Skeletal muscle satellite cell (primary cell): ENCODE measurements around the gene ROR1.

Source experiments
- H3K27me3 ChIP-seq: 2 replicates; pipeline ENCODE4 v1.7.0; 2013; ENCODE audit warnings: low read length; ENCODE audit not compliant: control insufficient read depth, insufficient read depth
- H3K36me3 ChIP-seq: 2 replicates; pipeline ENCODE4 v1.7.0; 2013; ENCODE audit warnings: mild to moderate bottlenecking, control low read depth, low read length; ENCODE audit not compliant: insufficient read depth
- H3K4me1 ChIP-seq: 2 replicates; pipeline ENCODE4 v1.7.0; 2013; ENCODE audit warnings: low read length; ENCODE audit not compliant: control insufficient read depth, insufficient read depth
- H3K4me2 ChIP-seq: 2 replicates; pipeline ENCODE4 v1.7.0; 2013; ENCODE audit warnings: mild to moderate bottlenecking, low read length
- H3K4me3 ChIP-seq: 2 replicates; pipeline ENCODE4 v1.7.0; 2013; ENCODE audit warnings: low read length
- H3K9ac ChIP-seq: 2 replicates; pipeline ENCODE4 v1.7.0; 2013; ENCODE audit warnings: mild to moderate bottlenecking, low read depth, low read length, moderate library complexity
- H3K9me3 ChIP-seq: replicated peaks from 2 replicates; pipeline ENCODE4 v1.7.0; 2013; ENCODE audit warnings: mild to moderate bottlenecking, control low read depth, low read length

Gene ROR1

GRCh38 chr1:63954187-63954586 lies 180.4 kb downstream of the ROR1 start:
- Histone ChIP-seq H3K9ac (no peak overlapping the region), H3K27me3 (no peaks in the 10 kb centered on the region), H3K4me2 (no peak overlapping the region), H3K9me3 (peaks cover 3% of the 10 kb centered on the region), H3K4me1 (peaks cover 23% of the 10 kb centered on the region), H3K4me3 (no peak overlapping the region), H3K36me3 (no peaks in the 10 kb centered on the region)

GRCh38 chr1:63955370-63956145 lies 181.7 kb downstream of the ROR1 start:
- Histone ChIP-seq H3K4me1 (peaks cover 24% of the 10 kb centered on the region), H3K9me3 (peaks cover 3% of the 10 kb centered on the region), H3K4me2 (no peak overlapping the region), H3K36me3 (no peaks in the 10 kb centered on the region), H3K27me3 (no peaks in the 10 kb centered on the region), H3K4me3 (no peak overlapping the region), H3K9ac (no peak overlapping the region)

- H3K27me3 ChIP-seq: no peaks in the 10 kb centered on the region
- no peaks in the 10 kb centered on the region for H3K36me3 ChIP-seq
- H3K9ac ChIP-seq: no peak overlapping the region
- H3K4me2 ChIP-seq: no peak overlapping the region
- no peak overlapping the region for H3K4me3 ChIP-seq
- H3K9me3 ChIP-seq: peaks cover 3% of the 10 kb centered on the region
- H3K4me1 ChIP-seq: peaks cover 15% of the 10 kb centered on the region
These were observed 184.7 kb downstream of the ROR1 start for GRCh38 chr1:63958556-63958955.

GRCh38 chr1:63960326-63960725 lies 186.5 kb downstream of the ROR1 start:
- H3K36me3 ChIP-seq: no peaks in the 10 kb centered on the region
- no peak overlapping the region for H3K4me2 ChIP-seq
- no peak overlapping the region for H3K4me3 ChIP-seq
- H3K9me3 ChIP-seq: no peaks in the 10 kb centered on the region
- peaks cover 15% of the 10 kb centered on the region for H3K4me1 ChIP-seq
- H3K27me3 ChIP-seq: no peaks in the 10 kb centered on the region
- H3K9ac ChIP-seq: no peak overlapping the region

GRCh38 chr1:63966016-63966415 lies 192.2 kb downstream of the ROR1 start:
- Histone ChIP-seq H3K4me2 (no peak overlapping the region), H3K27me3 (no peaks in the 10 kb centered on the region), H3K9me3 (no peaks in the 10 kb centered on the region), H3K36me3 (no peaks in the 10 kb centered on the region), H3K9ac (no peak overlapping the region), H3K4me3 (no peak overlapping the region), H3K4me1 (peaks cover 23% of the 10 kb centered on the region)

GRCh38 chr1:63967901-63968300 lies 194.1 kb downstream of the ROR1 start:
- Histone ChIP-seq H3K9me3 (no peaks in the 10 kb centered on the region), H3K9ac (no peak overlapping the region), H3K36me3 (no peaks in the 10 kb centered on the region), H3K4me2 (no peak overlapping the region), H3K4me1 (peaks cover 23% of the 10 kb centered on the region), H3K4me3 (no peak overlapping the region), H3K27me3 (no peaks in the 10 kb centered on the region)

GRCh38 chr1:63968663-63969440 lies 195.0 kb downstream of the ROR1 start:
- Histone ChIP-seq H3K4me3 (peak overlapping the region; percentile 5), H3K27me3 (no peaks in the 10 kb centered on the region), H3K4me2 (peak overlapping the region; percentile 44), H3K9me3 (no peaks in the 10 kb centered on the region), H3K9ac (peak overlapping the region; percentile 9), H3K4me1 (peaks cover 23% of the 10 kb centered on the region), H3K36me3 (no peaks in the 10 kb centered on the region)

- H3K4me2 ChIP-seq: peak overlapping the region; percentile 44
- H3K9me3 ChIP-seq: no peaks in the 10 kb centered on the region
- peaks cover 23% of the 10 kb centered on the region for H3K4me1 ChIP-seq
- H3K27me3 ChIP-seq: no peaks in the 10 kb centered on the region
- no peaks in the 10 kb centered on the region for H3K36me3 ChIP-seq
- H3K4me3 ChIP-seq: peak overlapping the region; percentile 5
- H3K9ac ChIP-seq: peak overlapping the region; percentile 9
These were observed 195.7 kb downstream of the ROR1 start for GRCh38 chr1:63969441-63969901.

GRCh38 chr1:63971557-63971956 lies 197.7 kb downstream of the ROR1 start:
- no peak overlapping the region for H3K9ac ChIP-seq
- H3K4me1 ChIP-seq: peaks cover 29% of the 10 kb centered on the region
- no peaks in the 10 kb centered on the region for H3K27me3 ChIP-seq
- H3K4me3 ChIP-seq: no peak overlapping the region
- no peaks in the 10 kb centered on the region for H3K9me3 ChIP-seq
- H3K36me3 ChIP-seq: no peaks in the 10 kb centered on the region
- no peak overlapping the region for H3K4me2 ChIP-seq

GRCh38 chr1:63973005-63973419 lies 199.2 kb downstream of the ROR1 start:
- H3K9ac ChIP-seq: no peak overlapping the region
- H3K36me3 ChIP-seq: no peaks in the 10 kb centered on the region
- H3K9me3 ChIP-seq: no peaks in the 10 kb centered on the region
- no peaks in the 10 kb centered on the region for H3K27me3 ChIP-seq
- no peak overlapping the region for H3K4me3 ChIP-seq
- no peak overlapping the region for H3K4me2 ChIP-seq
- peaks cover 27% of the 10 kb centered on the region for H3K4me1 ChIP-seq

- H3K27me3 ChIP-seq: no peaks in the 10 kb centered on the region
- no peaks in the 10 kb centered on the region for H3K36me3 ChIP-seq
- H3K9ac ChIP-seq: no peak overlapping the region
- peak overlapping the region; percentile 15 for H3K4me2 ChIP-seq
- H3K4me1 ChIP-seq: peaks cover 9% of the 10 kb centered on the region
- no peak overlapping the region for H3K4me3 ChIP-seq
- H3K9me3 ChIP-seq: no peaks in the 10 kb centered on the region
These were observed 201.1 kb downstream of the ROR1 start for GRCh38 chr1:63974966-63975365.
